GM20000 (cell line): ENCODE data around the gene UBE2G2.
"Not testable (repeated sequence)": the region's sequence is repeated elsewhere in the genome, so short reads cannot be mapped to it uniquely, and the experiment has no call there.

Experiments
- DNase-seq: peaks from one replicate; pipeline ENCODE4 v3.0.0; 2012; ENCODE audit warnings: low spot score
- TF ChIP-seq, protein P1 (sequence below): IDR thresholded peaks from 2 replicates; pipeline ENCODE4 v1.5.1; 2012; ENCODE audit warnings: mild to moderate bottlenecking, control low read depth; ENCODE audit errors: extremely low read depth, missing control alignments

The UBE2G2 gene

DNA sequence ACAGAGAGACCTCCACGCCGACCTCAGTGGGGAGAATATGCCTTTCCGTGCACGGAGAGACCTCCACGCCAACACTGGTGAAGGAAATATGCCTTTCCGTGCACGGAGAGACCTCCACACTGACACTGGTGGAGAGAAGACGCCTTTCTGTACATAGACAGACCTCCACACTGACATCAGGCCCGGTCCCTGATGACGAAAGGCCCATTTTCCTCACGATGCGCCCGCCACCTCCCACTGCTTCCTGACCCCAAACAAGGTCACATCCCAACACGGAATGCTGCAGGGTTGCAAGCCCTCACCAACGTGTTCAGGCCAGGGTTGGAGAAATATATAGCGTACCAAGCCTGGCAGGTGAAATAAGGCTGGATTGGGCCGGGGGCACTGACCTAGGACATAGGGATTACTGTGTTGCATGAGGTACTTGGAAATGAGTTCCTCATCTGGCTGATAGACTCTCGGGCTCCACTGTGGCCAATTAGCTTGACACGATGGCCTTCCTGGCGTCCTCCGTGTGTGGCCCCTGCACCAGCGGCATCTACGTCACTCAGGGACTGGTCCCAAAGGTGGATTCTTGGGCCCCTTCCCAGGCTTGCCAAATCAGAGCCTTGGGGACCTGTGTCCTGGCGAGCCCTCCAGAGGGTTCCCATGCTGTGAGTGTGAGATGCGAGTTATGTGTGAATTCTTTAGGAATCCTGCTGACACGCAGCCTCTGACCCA lies 32.8 kb upstream of the UBE2G2 start:
- no peak for DNase-seq
- TF ChIP-seq, protein P1, sequence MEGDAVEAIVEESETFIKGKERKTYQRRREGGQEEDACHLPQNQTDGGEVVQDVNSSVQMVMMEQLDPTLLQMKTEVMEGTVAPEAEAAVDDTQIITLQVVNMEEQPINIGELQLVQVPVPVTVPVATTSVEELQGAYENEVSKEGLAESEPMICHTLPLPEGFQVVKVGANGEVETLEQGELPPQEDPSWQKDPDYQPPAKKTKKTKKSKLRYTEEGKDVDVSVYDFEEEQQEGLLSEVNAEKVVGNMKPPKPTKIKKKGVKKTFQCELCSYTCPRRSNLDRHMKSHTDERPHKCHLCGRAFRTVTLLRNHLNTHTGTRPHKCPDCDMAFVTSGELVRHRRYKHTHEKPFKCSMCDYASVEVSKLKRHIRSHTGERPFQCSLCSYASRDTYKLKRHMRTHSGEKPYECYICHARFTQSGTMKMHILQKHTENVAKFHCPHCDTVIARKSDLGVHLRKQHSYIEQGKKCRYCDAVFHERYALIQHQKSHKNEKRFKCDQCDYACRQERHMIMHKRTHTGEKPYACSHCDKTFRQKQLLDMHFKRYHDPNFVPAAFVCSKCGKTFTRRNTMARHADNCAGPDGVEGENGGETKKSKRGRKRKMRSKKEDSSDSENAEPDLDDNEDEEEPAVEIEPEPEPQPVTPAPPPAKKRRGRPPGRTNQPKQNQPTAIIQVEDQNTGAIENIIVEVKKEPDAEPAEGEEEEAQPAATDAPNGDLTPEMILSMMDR = no peak

DNA sequence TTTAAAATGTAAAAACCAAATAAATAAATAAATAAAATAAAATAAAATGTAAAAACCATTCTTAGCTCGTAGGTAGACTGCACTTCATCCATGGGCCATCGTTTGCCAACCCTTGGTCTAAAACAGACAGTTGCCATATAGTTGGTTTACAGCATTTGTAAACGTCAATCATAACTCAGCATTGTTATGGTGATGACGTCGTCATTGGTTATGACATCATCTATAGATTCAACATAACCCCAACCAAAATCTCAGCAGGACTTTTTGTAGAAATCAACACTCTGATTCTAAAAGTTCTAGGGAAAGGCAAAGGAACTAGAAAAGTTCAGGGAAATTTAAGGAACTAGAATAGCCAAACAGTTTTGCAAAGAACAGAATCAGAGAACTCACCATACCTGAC lies 32.0 kb upstream of the UBE2G2 start:
- DNase-seq = no peak
- TF ChIP-seq, protein P1 = no peak

GRCh38 chr21:44832516-44833255 lies 31.1 kb upstream of the UBE2G2 start:
- not testable (repeated sequence) for DNase-seq

- TF ChIP-seq, protein P1 = no peak
- no peak for DNase-seq
Measured at GRCh38 chr21:44831227-44831860, 29.7 kb upstream of the UBE2G2 start.

DNA sequence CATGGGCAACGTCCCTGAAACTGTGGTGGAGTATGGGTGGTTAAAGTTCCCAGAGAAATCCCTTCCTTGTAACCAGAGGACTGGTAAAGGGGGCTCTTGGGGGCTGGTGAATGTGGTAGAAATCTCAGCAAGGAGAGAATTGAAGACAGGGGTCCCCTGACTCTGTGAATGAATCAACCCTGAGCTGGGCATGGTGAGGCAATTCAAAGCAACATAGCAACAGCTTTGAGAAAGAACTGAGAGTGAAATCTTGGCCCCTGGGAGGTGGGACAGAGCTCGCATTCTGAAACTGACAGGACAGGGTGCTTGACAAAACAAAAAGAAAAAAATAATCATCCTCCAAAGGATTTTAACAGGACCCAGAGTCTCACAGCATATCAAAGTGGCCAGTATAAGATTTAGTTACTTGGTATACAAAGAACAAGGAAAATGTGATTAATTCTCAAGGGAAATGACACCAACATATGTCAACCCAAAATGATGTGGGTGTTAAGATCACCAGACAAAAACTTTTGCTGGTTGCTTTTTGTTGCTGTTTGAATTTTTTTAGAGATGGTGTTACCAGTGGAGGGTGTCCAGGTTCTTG lies 28.0 kb upstream of the UBE2G2 start:
- no peak for DNase-seq
- TF ChIP-seq, protein P1 = no peak

DNA sequence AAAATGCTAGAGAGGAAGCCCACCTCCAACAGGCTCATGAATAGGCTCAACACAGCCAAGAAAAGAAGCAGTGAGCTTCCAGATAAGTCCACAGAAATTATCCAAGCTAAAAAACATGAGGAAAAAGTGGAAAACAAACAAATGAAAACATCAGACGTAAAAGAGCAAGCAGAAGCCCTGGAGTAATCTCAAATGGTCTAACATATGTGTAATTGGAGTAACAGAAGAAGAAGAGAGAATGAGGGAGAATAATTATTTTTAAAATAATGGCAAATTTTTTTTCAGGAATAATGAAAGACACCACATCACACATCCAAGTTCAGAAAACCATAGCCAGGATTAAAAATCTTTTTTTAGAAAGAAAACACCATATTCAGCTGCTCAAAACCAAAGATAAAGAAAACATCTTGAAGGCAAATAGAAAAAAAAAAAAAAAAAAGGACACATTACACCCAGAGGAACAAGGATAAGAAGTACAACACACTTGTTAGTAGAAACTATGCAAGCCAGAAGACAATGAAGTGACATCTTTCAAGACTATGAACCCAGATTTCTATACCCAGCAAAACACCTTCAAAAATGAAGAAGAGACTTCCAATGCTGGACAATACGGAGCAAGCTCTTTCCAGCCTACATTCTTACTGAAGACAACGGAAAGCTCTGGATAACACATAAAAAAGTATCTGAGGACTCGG lies 26.9 kb upstream of the UBE2G2 start:
- TF ChIP-seq, protein P1 = no peak
- no peak for DNase-seq

DNA sequence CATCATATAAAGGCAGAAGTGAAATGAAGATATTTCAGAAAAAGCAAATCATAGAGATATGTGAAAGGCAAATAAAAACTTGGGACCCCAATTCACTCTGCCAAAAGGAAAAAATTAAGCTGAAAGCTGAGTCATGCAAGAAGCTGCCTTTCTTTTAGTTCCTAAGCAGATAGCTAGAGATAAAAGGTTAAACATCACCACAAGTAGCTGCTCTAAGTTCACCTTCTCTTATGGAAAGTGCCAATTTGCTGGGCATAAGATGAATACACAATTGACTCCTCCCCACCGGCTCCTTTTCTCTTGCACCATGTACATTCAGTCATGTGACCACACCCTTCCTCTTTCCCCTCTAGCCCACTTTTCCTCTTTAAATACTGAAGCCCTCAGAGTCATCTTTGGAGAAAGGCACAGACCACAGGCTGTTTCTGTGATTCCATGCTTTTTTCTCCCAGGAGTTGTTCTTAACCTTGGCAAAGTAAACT lies 21.6 kb upstream of the UBE2G2 start:
- TF ChIP-seq, protein P1 = no peak

More for the DNA sequence above, 21.6 kb upstream of the UBE2G2 start:
- DNase-seq = no peak
